ENCODE data around the gene RC3H2.

Gene RC3H2

DNA sequence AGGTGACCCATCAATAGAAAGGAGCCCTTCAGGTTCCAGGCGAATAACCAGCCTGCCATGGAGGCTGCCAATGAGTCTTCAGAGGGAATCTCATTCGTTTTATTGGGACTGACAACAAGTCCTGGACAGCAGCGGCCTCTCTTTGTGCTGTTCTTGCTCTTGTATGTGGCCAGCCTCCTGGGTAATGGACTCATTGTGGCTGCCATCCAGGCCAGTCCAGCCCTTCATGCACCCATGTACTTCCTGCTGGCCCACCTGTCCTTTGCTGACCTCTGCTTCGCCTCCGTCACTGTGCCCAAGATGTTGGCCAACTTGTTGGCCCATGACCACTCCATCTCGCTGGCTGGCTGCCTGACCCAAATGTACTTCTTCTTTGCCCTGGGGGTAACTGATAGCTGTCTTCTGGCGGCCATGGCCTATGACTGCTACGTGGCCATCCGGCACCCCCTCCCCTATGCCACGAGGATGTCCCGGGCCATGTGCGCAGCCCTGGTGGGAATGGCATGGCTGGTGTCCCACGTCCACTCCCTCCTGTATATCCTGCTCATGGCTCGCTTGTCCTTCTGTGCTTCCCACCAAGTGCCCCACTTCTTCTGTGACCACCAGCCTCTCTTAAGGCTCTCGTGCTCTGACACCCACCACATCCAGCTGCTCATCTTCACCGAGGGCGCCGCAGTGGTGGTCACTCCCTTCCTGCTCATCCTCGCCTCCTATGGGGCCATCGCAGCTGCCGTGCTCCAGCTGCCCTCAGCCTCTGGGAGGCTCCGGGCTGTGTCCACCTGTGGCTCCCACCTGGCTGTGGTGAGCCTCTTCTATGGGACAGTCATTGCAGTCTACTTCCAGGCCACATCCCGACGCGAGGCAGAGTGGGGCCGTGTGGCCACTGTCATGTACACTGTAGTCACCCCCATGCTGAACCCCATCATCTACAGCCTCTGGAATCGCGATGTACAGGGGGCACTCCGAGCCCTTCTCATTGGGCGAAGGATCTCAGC lies 104.8 kb downstream of the RC3H2 start, which contains the start of gene OR1K1:
OR1K1 (plus strand) TSS at position 58 of the 995 bp plus-strand sequence; CDS start at position 58, 0 bp downstream.
- DNase-seq, result no peak

DNA sequence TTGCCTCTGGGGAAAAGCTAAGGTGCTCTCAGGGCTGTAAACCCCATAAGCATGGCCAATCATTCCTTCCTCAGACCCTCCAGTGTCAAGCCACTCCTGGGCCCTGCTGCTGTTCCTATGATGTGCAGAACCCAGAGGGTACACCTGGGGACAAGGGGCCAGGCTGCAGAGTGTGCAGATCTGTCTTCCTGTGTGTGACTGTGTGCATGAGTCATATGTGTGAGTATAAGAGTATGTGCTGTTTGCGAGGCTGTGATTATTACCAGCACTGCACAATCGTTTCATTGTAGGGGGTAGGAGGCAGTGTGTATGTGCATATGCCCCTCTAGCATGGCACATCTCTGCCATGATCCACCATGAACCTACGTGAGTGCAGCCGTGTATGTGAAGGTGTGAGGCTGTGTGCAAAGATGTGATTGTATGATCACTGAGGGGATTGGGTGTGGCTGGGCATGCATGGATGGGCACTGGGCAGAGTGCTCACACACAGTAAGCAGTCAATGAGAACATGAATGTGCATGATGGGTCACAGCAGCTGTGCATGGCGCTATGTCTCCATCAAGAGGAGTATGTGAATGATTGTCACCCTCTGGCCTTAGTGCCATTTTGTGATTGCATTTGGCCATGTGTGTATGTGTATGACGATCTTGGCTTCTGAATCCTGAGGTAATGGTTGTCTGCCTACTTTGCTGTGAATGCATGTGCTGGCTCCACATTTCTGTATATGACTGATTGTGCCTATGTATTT lies 107.7 kb downstream of the RC3H2 start:
- no peak for DNase-seq

All from CD4-positive, alpha-beta T cell treated with Interleukin-10 for 1 hour (primary cell).